ENCODE measurements around the gene ZNF184.
A peak's percentile ranks its signal among the peaks of the same experiment; 100 is the strongest.

Gene ZNF184

GRCh38 chr6:27474672-27475071 lies 1.8 kb upstream of the ZNF184 start:
- Histone ChIP-seq H3F3A (ENCODE audit: low read depth) (peaks cover 5% of the 10 kb centered on the region; the same call in 1 of the 2 replicates), H3K4me1 (ENCODE audit: insufficient read depth, low read length, poor library complexity, severe bottlenecking) (peaks cover 34% of the 10 kb centered on the region), H4K20me1 (ENCODE audit: insufficient read depth, low read length, poor library complexity, severe bottlenecking) (peaks cover 24% of the 10 kb centered on the region), H3K4me3 (ENCODE audit: low read length, poor library complexity, severe bottlenecking) (no peak overlapping the region), H3K4me2 (ENCODE audit: low read depth, low read length, poor library complexity, severe bottlenecking) (no peak overlapping the region), H3K36me3 (ENCODE audit: insufficient read depth, low read length) (no peaks in the 10 kb centered on the region), H3K79me2 (ENCODE audit: insufficient read depth, low read length) (peaks cover 30% of the 10 kb centered on the region), H3K9me2 (replicated peaks; ENCODE audit: low read depth, low read length) (no peaks in the 10 kb centered on the region), H3K9me3 (ENCODE audit: insufficient read depth, low read depth, low read length) (no peaks in the 10 kb centered on the region), H3K9ac (ENCODE audit: low read depth, low read length, poor library complexity, severe bottlenecking) (no peak overlapping the region), H3K27me3 (ENCODE audit: insufficient read depth, low read length, poor library complexity, severe bottlenecking) (no peaks in the 10 kb centered on the region), H2AFZ (ENCODE audit: low read length) (no peak overlapping the region)
- TF ChIP-seq EZH2phosphoT487 (IDR thresholded peaks at IDR 0.05; ENCODE audit: borderline replicate concordance) (no peak), CTCF (conservative IDR thresholded peaks at IDR 0.05; ENCODE audit: low read length) (no peak)

- Histone ChIP-seq H3K4me2 (ENCODE audit: low read depth, low read length, poor library complexity, severe bottlenecking) (no peak overlapping the region), H3K4me1 (ENCODE audit: insufficient read depth, low read length, poor library complexity, severe bottlenecking) (peaks cover 38% of the 10 kb centered on the region), H3K27me3 (ENCODE audit: insufficient read depth, low read length, poor library complexity, severe bottlenecking) (no peaks in the 10 kb centered on the region), H3F3A (ENCODE audit: low read depth) (peaks cover 3% of the 10 kb centered on the region; the same call in 1 of the 2 replicates), H3K9ac (ENCODE audit: low read depth, low read length, poor library complexity, severe bottlenecking) (no peak overlapping the region), H4K20me1 (ENCODE audit: insufficient read depth, low read length, poor library complexity, severe bottlenecking) (peaks cover 29% of the 10 kb centered on the region), H3K79me2 (ENCODE audit: insufficient read depth, low read length) (peaks cover 35% of the 10 kb centered on the region), H3K4me3 (ENCODE audit: low read length, poor library complexity, severe bottlenecking) (no peak overlapping the region), H3K9me2 (replicated peaks; ENCODE audit: low read depth, low read length) (no peaks in the 10 kb centered on the region), H3K9me3 (ENCODE audit: insufficient read depth, low read depth, low read length) (no peaks in the 10 kb centered on the region), H2AFZ (ENCODE audit: low read length) (no peak overlapping the region), H3K36me3 (ENCODE audit: insufficient read depth, low read length) (peaks cover 1% of the 10 kb centered on the region; the same call in 1 of the 2 replicates)
- TF ChIP-seq EZH2phosphoT487 (IDR thresholded peaks at IDR 0.05; ENCODE audit: borderline replicate concordance) (no peak), CTCF (conservative IDR thresholded peaks at IDR 0.05; ENCODE audit: low read length) (no peak)
These were observed 1.2 kb upstream of the ZNF184 start for GRCh38 chr6:27474172-27474465.

- TF ChIP-seq EZH2phosphoT487 (IDR thresholded peaks at IDR 0.05; ENCODE audit: borderline replicate concordance) (no peak), CTCF (conservative IDR thresholded peaks at IDR 0.05; ENCODE audit: low read length) (no peak)
- Histone ChIP-seq H3K4me3 (ENCODE audit: low read length, poor library complexity, severe bottlenecking) (peak overlapping the region; percentile 85), H3K4me2 (ENCODE audit: low read depth, low read length, poor library complexity, severe bottlenecking) (peak overlapping the region; percentile 93), H4K20me1 (ENCODE audit: insufficient read depth, low read length, poor library complexity, severe bottlenecking) (peaks cover 48% of the 10 kb centered on the region), H3K4me1 (ENCODE audit: insufficient read depth, low read length, poor library complexity, severe bottlenecking) (peaks cover 45% of the 10 kb centered on the region), H2AFZ (ENCODE audit: low read length) (peak overlapping the region; percentile 74), H3K27me3 (ENCODE audit: insufficient read depth, low read length, poor library complexity, severe bottlenecking) (no peaks in the 10 kb centered on the region), H3F3A (ENCODE audit: low read depth) (no peaks in the 10 kb centered on the region), H3K9me2 (replicated peaks; ENCODE audit: low read depth, low read length) (no peaks in the 10 kb centered on the region), H3K9me3 (ENCODE audit: insufficient read depth, low read depth, low read length) (no peaks in the 10 kb centered on the region), H3K36me3 (ENCODE audit: insufficient read depth, low read length) (peaks cover 19% of the 10 kb centered on the region), H3K79me2 (ENCODE audit: insufficient read depth, low read length) (peaks cover 55% of the 10 kb centered on the region), H3K9ac (ENCODE audit: low read depth, low read length, poor library complexity, severe bottlenecking) (peak overlapping the region; percentile 92)
These were observed 706 bp downstream of the ZNF184 start for GRCh38 chr6:27472182-27472616.
